ENCODE measurements around the gene FAM72D. TPM values are rescaled to one million over a fixed set of nuclear protein-coding genes. Genes with fewer than 3 reads are reported as not detected.
"Not testable (repeated sequence)": the region's sequence is repeated elsewhere in the genome, so short reads cannot be mapped to it uniquely, and the experiment has no call there.

FAM72D gene
- total and polyA plus RNA-seq, 4 donors, result 0.24 to 0.63 (median 0.29) TPM; not detected in 1

DNA sequence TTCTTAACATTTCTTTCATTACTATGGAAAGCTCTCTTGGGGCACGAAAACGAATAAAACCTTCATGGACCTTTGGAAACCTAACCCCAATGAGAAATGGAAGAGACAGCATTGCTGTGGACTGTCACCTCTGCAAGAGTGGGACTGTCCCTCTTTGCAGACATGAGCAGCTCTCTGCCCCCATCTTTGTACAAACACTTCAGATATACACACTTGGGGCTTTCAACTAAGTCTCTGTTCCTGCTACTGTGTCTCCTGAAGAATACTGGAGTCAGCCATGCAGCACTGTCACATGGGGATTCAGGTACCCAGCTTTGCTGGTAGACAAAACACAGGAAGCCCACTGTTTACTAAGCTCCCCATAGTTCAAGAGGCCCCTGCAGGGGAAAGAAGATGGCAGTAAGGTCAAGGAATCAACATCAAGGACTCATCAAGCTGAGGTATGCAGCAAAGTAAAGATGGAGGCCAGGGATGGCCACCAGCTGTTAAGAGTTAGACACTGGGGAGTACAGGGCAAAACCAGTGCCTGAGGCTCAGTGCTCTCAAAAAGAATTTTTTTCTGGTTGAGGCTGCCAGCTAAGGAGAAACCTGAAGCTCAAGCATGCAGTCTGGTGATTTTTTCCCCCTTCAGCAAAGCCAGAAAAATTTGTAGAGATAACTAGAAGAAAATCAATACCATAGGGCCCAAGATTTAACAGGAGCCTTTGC, 31.7 kb upstream of the FAM72D start:
- H3K4me3 ChIP-seq (ENCODE audit: low read length in 2 of 2); H3K4me1 ChIP-seq (ENCODE audit: control insufficient read depth in 1 of 2, insufficient read depth in 2 of 2, low read length in 2 of 2); H3K27ac ChIP-seq (ENCODE audit: low read depth in 1 of 2, low read length in 2 of 2); ATAC-seq (ENCODE audit: low FRiP score); H3K9me3 ChIP-seq (ENCODE audit: control insufficient read depth, low read length); DNase-seq; intact Hi-C loops (cut with DNase I); H3K27me3 ChIP-seq (ENCODE audit: control insufficient read depth in 1 of 2, insufficient read depth in 2 of 2, low read length in 1 of 2); H3K36me3 ChIP-seq (ENCODE audit: control insufficient read depth in 1 of 2, insufficient read depth in 2 of 2, low read length in 1 of 2): not testable (repeated sequence)
- no CpG with 5 or more reads among the region's 2 CpGs for WGBS, 2 donors

- ATAC-seq (ENCODE audit: low FRiP score), result not testable (repeated sequence)
Measured at GRCh38 chr1:145065194-145065826, 30.5 kb upstream of the FAM72D start.

GRCh38 chr1:145066486-145066885, 29.3 kb upstream of the FAM72D start:
- WGBS, 2 donors, result no CpG with 5 or more reads among the region's 10 CpGs
- ATAC-seq (ENCODE audit: low FRiP score); intact Hi-C loops (cut with DNase I): not testable (repeated sequence)

More at GRCh38 chr1:145065194-145065826, 30.5 kb upstream of the FAM72D start:
- H3K4me1 ChIP-seq (ENCODE audit: control insufficient read depth in 1 of 2, insufficient read depth in 2 of 2, low read length in 2 of 2); H3K27me3 ChIP-seq (ENCODE audit: control insufficient read depth in 1 of 2, insufficient read depth in 2 of 2, low read length in 1 of 2); H3K9me3 ChIP-seq (ENCODE audit: control insufficient read depth, low read length); DNase-seq; H3K4me3 ChIP-seq (ENCODE audit: low read length in 2 of 2); H3K36me3 ChIP-seq (ENCODE audit: control insufficient read depth in 1 of 2, insufficient read depth in 2 of 2, low read length in 1 of 2); intact Hi-C loops (cut with DNase I); H3K27ac ChIP-seq (ENCODE audit: low read depth in 1 of 2, low read length in 2 of 2): not testable (repeated sequence)
- 80% methylated on average over 2 of the region's 5 CpGs; no CpG with 5 or more reads in 1 of the 2 donors for WGBS, 2 donors

GRCh38 chr1:145071569-145071968, 24.2 kb upstream of the FAM72D start:
- H3K4me3 ChIP-seq (ENCODE audit: low read length in 2 of 2); H3K4me1 ChIP-seq (ENCODE audit: control insufficient read depth in 1 of 2, insufficient read depth in 2 of 2, low read length in 2 of 2); intact Hi-C loops (cut with DNase I); H3K36me3 ChIP-seq (ENCODE audit: control insufficient read depth in 1 of 2, insufficient read depth in 2 of 2, low read length in 1 of 2); H3K27me3 ChIP-seq (ENCODE audit: control insufficient read depth in 1 of 2, insufficient read depth in 2 of 2, low read length in 1 of 2); ATAC-seq (ENCODE audit: low FRiP score); H3K9me3 ChIP-seq (ENCODE audit: control insufficient read depth, low read length); H3K27ac ChIP-seq (ENCODE audit: low read depth in 1 of 2, low read length in 2 of 2); DNase-seq: not testable (repeated sequence)
- whole genome bisulfite sequencing, 2 donors, result 100% methylated on average over 1 of the region's 6 CpGs; no CpG with 5 or more reads in 1 of the 2 donors

More at GRCh38 chr1:145066486-145066885, 29.3 kb upstream of the FAM72D start:
- DNase-seq; H3K4me1 ChIP-seq (ENCODE audit: control insufficient read depth in 1 of 2, insufficient read depth in 2 of 2, low read length in 2 of 2); H3K27ac ChIP-seq (ENCODE audit: low read depth in 1 of 2, low read length in 2 of 2); H3K27me3 ChIP-seq (ENCODE audit: control insufficient read depth in 1 of 2, insufficient read depth in 2 of 2, low read length in 1 of 2); H3K9me3 ChIP-seq (ENCODE audit: control insufficient read depth, low read length); H3K36me3 ChIP-seq (ENCODE audit: control insufficient read depth in 1 of 2, insufficient read depth in 2 of 2, low read length in 1 of 2); H3K4me3 ChIP-seq (ENCODE audit: low read length in 2 of 2): not testable (repeated sequence)

GRCh38 chr1:145074021-145074559, 21.7 kb upstream of the FAM72D start:
- ATAC-seq (ENCODE audit: low FRiP score); intact Hi-C loops (cut with DNase I); H3K4me1 ChIP-seq (ENCODE audit: control insufficient read depth in 1 of 2, insufficient read depth in 2 of 2, low read length in 2 of 2); H3K4me3 ChIP-seq (ENCODE audit: low read length in 2 of 2); H3K9me3 ChIP-seq (ENCODE audit: control insufficient read depth, low read length); H3K36me3 ChIP-seq (ENCODE audit: control insufficient read depth in 1 of 2, insufficient read depth in 2 of 2, low read length in 1 of 2); H3K27ac ChIP-seq (ENCODE audit: low read depth in 1 of 2, low read length in 2 of 2); DNase-seq; H3K27me3 ChIP-seq (ENCODE audit: control insufficient read depth in 1 of 2, insufficient read depth in 2 of 2, low read length in 1 of 2): not testable (repeated sequence)
- WGBS, 2 donors, result 79 to 92% methylated on average over 1 to 3 of the region's 6 CpGs

DNA sequence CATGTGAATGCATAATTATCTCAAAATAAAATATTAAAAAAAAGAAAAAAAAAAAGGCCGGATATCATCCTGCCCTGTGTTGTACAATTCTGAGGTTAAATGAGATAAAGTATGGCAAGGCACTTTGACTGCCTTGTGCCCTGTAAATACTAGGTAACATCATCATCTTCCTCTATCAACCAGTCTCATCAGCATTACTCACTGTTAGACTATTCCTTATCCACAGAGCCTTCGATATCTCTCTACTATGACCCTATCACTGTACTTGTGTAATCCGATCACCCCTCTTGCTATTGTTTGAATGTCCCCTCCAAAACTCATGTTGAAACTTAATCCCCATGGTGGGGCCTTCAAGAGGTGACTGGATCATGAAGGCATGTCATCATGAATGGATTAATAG, 18.9 kb upstream of the FAM72D start:
- H3K4me3 ChIP-seq (ENCODE audit: low read length in 2 of 2); H3K36me3 ChIP-seq (ENCODE audit: control insufficient read depth in 1 of 2, insufficient read depth in 2 of 2, low read length in 1 of 2); H3K27ac ChIP-seq (ENCODE audit: low read depth in 1 of 2, low read length in 2 of 2); intact Hi-C loops (cut with DNase I); H3K27me3 ChIP-seq (ENCODE audit: control insufficient read depth in 1 of 2, insufficient read depth in 2 of 2, low read length in 1 of 2); ATAC-seq (ENCODE audit: low FRiP score); H3K9me3 ChIP-seq (ENCODE audit: control insufficient read depth, low read length); DNase-seq; H3K4me1 ChIP-seq (ENCODE audit: control insufficient read depth in 1 of 2, insufficient read depth in 2 of 2, low read length in 2 of 2): not testable (repeated sequence)
- WGBS, 2 donors, result no CpG with 5 or more reads among the region's 3 CpGs

DNA sequence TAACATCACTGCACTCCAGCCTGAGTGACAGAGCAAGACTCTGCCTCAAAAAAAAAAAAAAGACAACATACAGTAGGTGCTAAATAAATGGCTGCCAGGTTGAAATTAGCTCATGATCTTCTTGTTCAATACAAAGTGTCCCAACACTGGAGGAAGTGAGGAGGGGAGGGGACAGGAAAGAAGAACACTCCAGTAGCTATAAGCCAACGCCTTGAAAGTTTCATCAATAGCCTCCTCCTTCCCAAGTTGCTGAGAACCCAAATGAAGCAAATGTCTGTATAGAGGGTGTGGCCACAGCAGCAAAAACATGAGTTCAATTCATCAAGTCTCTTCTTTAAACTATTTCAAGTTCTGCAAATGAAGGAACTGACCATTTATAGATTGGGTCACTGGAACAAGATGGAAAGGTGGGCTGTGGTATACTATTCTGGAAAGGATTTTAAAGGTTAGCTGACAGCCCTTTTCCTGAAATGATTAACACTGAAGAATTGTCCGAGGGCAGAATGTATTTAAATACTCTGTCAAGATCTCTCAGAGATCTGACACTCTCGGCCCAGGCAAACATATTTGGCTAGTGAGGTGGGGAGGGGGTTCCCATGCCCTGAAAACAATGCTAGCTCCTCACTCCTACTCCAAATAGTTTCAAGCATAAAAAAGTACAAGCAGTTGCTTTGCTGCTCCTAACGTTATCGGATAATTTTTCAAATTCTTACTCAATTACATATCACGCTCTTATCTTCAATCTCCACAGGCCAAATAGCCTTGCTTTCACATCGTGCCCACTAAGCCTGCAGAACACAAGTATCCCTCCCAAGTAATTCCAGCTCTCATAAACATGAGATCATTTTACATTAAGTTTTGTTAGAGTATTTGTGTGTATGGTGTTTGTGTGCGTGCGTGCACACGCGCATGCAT, 17.6 kb upstream of the FAM72D start:
- H3K4me3 ChIP-seq (ENCODE audit: low read length in 2 of 2); H3K4me1 ChIP-seq (ENCODE audit: control insufficient read depth in 1 of 2, insufficient read depth in 2 of 2, low read length in 2 of 2); H3K27me3 ChIP-seq (ENCODE audit: control insufficient read depth in 1 of 2, insufficient read depth in 2 of 2, low read length in 1 of 2); DNase-seq; H3K9me3 ChIP-seq (ENCODE audit: control insufficient read depth, low read length); intact Hi-C loops (cut with DNase I); H3K36me3 ChIP-seq (ENCODE audit: control insufficient read depth in 1 of 2, insufficient read depth in 2 of 2, low read length in 1 of 2); ATAC-seq (ENCODE audit: low FRiP score); H3K27ac ChIP-seq (ENCODE audit: low read depth in 1 of 2, low read length in 2 of 2): not testable (repeated sequence)
- no CpG with 5 or more reads among the region's 11 CpGs for WGBS, 2 donors

GRCh38 chr1:145078787-145079370, 16.9 kb upstream of the FAM72D start:
- DNase-seq; intact Hi-C loops (cut with DNase I); H3K27ac ChIP-seq (ENCODE audit: low read depth in 1 of 2, low read length in 2 of 2); ATAC-seq (ENCODE audit: low FRiP score); H3K9me3 ChIP-seq (ENCODE audit: control insufficient read depth, low read length); H3K4me3 ChIP-seq (ENCODE audit: low read length in 2 of 2); H3K27me3 ChIP-seq (ENCODE audit: control insufficient read depth in 1 of 2, insufficient read depth in 2 of 2, low read length in 1 of 2); H3K36me3 ChIP-seq (ENCODE audit: control insufficient read depth in 1 of 2, insufficient read depth in 2 of 2, low read length in 1 of 2); H3K4me1 ChIP-seq (ENCODE audit: control insufficient read depth in 1 of 2, insufficient read depth in 2 of 2, low read length in 2 of 2): not testable (repeated sequence)
- WGBS, 2 donors, result no CpG with 5 or more reads among the region's 5 CpGs
